GM21515 (cell line): Measurements from ENCODE around the gene CCNF.
"Not testable (repeated sequence)": the region's sequence is repeated elsewhere in the genome, so short reads cannot be mapped to it uniquely, and the experiment has no call there.

ENCODE experiments used
- ATAC-seq: cut with Tn5 transposase; IDR thresholded peaks from one replicate; pipeline ENCODE4 v1.9.1; 2021; ENCODE audit not compliant: unreplicated experiment

CCNF gene

GRCh38 chr16:2428051-2428783, 1.0 kb upstream of the CCNF start:
- no peak for ATAC-seq

DNA sequence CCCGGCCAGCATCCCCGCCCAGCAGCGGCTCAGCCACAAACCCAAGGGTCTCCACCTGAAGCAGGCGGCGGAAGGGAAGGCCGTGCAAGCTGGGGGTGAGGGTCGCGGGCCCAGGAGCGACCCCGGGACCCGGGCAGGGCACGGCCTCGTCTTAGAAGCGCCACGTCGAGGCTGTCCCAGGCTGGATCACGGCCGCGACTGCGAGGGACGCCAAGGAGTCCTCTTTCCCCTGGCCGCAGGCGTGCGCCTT, 538 bp upstream of the CCNF start:
- ATAC-seq = no peak

GRCh38 chr16:2429771-2430663, 770 bp downstream of the CCNF start:
- peak; percentile 8 for ATAC-seq

GRCh38 chr16:2432286-2432685, 3.0 kb downstream of the CCNF start:
- no peak for ATAC-seq

GRCh38 chr16:2432801-2433505, 3.7 kb downstream of the CCNF start:
- ATAC-seq = no peak

DNA sequence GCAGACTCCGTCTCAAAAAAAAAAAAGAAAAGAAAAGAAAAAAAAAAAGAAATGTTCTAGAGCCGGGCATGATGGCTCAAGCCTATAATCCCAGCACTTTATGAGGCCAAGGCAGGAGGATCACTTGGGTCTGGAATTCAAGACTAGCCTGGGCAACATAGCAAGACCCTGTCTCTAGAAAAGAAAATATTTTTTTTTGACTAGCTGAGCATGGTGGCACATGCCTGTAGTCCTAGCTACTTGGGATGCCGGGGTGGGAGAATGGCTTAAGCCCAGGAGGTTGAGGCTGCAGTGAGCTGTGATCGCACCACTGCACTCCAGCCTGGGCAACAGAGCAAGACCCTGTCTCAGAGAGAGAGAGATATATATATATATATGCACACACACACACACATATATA, 6.0 kb downstream of the CCNF start:
- ATAC-seq = not testable (repeated sequence)

- ATAC-seq = no peak
These were observed 6.9 kb downstream of the CCNF start for GRCh38 chr16:2436110-2436509.

DNA sequence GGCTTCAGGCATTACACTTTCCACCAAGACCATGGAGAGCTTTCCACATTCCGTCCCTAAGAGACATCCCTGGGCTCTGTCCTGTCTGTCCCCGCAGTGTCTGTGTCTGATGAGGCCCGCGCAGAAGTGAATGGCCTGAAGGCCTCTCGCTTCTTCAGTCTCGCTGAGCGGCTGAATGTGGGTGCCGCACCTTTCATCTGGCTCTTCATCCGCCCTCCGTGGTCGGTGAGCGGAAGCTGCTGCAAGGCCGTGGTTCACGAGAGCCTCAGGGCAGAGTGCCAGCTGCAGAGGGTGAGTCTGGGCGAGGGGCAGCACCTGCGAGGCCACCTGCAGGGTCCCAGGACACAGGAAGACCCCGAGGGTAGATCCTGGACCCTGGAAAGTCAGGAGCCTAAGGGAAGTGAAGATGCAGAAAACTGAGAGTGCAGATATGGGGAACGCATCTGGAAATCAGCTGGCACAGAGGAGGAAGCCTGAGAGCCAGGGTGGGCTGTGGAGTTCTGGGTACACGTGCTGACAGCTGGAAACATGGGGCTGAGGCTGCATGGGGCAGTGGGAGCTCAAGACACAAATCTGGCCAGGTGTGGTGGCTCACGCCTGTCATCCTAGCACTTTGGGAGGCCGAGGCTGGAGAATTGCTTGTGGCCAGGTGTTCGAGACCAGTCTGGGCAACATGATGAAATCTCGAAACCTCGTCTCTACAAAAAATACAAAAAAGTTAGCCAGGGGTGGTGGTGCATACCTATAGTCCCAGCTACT, 8.0 kb downstream of the CCNF start:
- ATAC-seq = no peak

DNA sequence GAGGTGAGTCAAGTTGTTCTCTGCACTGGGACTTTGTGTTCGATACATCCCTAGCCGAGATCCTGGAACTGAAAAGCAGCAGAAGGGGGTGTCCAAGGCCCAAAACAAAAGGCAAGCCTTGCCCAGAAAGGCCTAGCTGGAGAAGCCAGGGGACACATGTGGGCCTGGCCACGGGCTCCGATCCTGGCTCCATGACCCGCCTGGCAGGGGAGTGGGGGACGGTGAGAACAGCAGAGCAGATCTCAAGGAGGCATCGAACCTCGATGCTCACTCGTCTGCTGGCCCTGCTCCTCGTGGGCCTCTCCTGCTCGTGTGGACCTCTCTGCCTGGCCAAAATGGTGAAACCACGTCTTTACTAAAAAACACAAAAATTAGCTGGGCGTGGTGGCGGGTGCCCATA, 8.9 kb downstream of the CCNF start:
- no peak for ATAC-seq

DNA sequence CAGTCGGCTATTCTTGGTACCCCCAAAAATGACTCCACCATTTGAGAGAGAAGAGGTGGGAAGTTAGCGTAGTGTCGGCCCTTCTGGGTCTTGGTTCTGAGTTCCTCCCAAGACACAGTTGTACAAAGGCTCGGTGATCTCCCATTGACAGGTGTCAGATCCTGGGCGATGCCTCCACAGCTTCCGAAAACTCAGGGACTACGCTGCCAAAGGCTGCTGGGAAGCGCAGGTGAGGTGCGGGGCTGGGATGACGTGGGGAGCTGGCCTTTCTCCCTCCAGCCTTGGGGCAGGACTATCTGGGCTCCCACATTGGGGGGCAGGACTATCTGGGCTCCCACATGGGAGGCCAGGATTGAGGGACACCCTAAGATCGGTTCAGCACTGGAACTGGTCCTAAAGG, 10.4 kb downstream of the CCNF start:
- no peak for ATAC-seq

DNA sequence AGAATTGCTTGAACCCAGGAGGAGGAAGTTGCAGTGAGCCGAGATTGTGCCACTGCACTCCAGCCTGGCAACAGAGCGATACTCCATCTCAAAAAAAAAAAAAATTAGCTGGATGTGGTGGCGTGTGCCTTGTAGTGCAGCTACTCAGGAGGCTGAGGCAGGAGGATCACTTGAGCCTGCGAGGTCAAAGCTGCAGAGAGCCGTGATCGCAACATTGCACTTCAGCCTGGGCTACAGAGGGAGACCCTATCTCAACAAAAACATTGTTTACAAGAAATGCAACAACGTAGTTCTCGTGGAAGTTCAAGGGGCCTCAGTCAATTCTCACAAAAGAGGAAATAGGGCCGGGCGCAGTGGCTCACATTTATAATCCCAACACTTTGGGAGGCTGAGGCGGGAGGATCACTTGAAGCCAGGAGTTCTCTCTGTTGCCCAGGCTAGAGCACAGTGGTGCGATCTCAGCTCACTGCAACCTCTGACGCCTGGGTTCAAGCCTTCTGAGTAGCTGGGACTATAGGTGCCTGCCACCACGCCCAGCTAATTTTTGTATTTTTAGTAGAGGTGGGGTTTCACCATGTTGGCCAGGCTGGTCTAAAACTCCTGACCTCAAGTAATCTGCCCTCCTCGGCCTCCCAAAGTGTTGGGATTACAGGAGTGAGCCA, 12.0 kb downstream of the CCNF start:
- not testable (repeated sequence) for ATAC-seq

DNA sequence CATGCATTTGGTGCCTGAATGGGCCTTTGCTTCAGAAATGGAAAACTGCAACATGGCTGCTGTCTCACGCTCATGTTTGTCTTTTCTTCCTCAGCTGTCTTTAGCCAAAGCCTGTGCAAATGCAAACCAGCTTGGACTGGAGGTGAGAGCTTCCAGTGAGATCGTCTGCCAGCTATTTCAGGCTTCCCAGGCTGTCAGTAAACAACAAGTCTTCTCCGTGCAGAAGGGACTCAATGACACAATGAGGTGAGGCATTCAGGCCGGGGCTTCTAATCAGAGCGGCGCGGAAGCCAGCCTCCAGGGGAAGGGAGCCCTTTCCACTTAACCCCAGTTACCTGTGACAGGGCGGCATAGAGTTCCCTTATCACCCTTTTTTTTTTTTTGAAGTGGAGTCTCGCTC, 14.3 kb downstream of the CCNF start:
- no peak for ATAC-seq

DNA sequence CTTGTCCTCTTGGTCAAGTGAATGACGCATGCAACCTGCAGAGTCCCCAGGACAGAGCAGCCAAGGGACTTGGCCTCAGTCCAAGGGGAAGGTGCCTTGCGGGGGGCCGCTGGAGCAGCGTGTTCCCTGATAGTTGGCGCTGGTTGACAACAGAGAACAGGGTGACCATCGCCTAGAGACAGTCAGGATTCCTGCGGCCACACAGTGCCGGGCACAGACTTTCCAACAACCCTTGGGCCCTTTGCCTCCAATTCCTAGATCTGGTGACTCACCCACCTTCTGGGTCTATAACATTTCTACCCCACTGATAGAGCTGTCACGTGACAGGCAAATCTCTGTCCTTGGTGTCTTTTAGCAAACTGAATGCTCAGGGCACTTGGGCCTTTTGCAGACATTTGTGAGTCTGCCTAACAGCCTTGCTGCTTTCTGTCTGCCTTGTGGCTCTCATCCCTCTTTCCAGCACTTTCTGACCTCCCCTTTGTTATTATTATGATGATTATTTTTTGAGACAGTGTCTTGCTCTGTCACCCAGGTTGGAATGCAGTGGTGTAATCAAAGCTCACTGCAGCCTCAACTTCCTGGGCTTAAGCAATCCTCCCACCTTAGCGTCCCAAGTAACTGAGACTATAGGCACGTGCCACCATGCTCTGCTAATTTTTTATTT, 18.8 kb downstream of the CCNF start:
- ATAC-seq = no peak

- ATAC-seq = no peak
These were observed 19.9 kb downstream of the CCNF start for GRCh38 chr16:2449118-2449517.

DNA sequence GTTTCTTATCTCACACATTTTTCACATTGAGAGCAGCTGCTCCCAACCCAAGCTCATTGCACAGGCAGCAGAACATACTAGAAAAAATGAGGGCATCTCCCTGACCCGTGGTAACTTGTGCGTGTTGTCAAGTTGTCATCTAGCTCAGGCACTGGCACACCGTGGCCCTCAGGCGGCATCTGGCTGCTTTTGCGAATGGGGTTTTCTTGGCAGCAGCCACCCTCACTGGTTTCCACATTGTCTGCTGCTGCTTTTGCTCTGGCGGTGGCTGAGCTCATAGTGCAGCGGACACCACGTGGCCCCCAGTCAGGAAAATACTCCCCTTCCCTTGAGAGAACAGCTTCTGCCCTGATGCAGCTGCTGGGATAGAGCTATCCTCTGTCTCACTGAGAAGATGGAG, 21.3 kb downstream of the CCNF start:
- ATAC-seq = no peak

- no peak for ATAC-seq
These were observed 21.7 kb downstream of the CCNF start for GRCh38 chr16:2450975-2451381.

DNA sequence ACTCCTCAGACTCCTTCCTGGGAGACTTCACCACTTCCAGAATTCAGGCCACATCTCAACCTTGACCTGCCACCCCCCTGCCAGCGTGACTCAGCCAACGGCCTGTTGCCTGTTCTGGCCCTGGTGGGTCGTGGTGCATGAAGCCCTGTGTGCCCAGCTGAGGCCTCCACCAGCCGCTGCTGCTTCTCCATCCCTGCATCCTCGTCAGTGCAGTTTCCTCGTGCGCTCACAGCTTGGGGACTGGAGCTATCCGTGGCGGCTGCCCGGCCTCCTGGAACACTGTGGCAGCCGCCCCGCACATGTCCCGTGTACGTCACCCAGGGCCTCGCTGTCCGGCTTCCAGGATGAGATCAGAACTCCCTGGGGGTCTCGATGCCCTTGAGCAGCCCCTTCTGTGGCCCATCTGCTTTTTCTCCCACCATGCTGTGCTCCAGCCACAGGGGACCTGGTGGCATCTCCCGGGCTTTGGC, 22.6 kb downstream of the CCNF start:
- no peak for ATAC-seq

GRCh38 chr16:2452650-2453049, 23.4 kb downstream of the CCNF start:
- no peak for ATAC-seq

GRCh38 chr16:2455081-2455845, 26.0 kb downstream of the CCNF start:
- ATAC-seq = no peak
